ENCODE results near the gene DEAF1.
"Not testable (repeated sequence)": the region's sequence is repeated elsewhere in the genome, so short reads cannot be mapped to it uniquely, and the experiment has no call there.

The DEAF1 gene

GRCh38 chr11:665062-665703 is 29.8 kb downstream of the DEAF1 start:
- DNase-seq (ENCODE audit: insufficient read length, low spot score): no peak

GRCh38 chr11:662689-663274 is 32.2 kb downstream of the DEAF1 start:
- no peak for TF ChIP-seq POLR2A (IDR thresholded peaks at IDR 0.05; ENCODE audit: low read depth, low read length)
- FAIRE-seq: no peak
- DNase-seq (ENCODE audit: insufficient read length, low spot score): peak; percentile 85

More at GRCh38 chr11:665062-665703, 29.8 kb downstream of the DEAF1 start:
- TF ChIP-seq POLR2A (IDR thresholded peaks at IDR 0.05; ENCODE audit: low read depth, low read length): no peak
- no peak for FAIRE-seq

GRCh38 chr11:660681-661444 is 34.2 kb downstream of the DEAF1 start:
- DNase-seq (ENCODE audit: insufficient read length, low spot score) (no peak), FAIRE-seq (no peak)
- TF ChIP-seq POLR2A (IDR thresholded peaks at IDR 0.05; ENCODE audit: low read depth, low read length): no peak

- no peak for FAIRE-seq
- no peak for TF ChIP-seq POLR2A (IDR thresholded peaks at IDR 0.05; ENCODE audit: low read depth, low read length)
- DNase-seq (ENCODE audit: insufficient read length, low spot score): no peak
Measured at GRCh38 chr11:660281-660680, 34.7 kb downstream of the DEAF1 start.

GRCh38 chr11:659532-660085 is 35.4 kb downstream of the DEAF1 start:
- no peak for DNase-seq (ENCODE audit: insufficient read length, low spot score)
- no peak for TF ChIP-seq POLR2A (IDR thresholded peaks at IDR 0.05; ENCODE audit: low read depth, low read length)
- no peak for FAIRE-seq

GRCh38 chr11:657691-658126 is 37.3 kb downstream of the DEAF1 start:
- DNase-seq (ENCODE audit: insufficient read length, low spot score) (no peak), FAIRE-seq (no peak)
- TF ChIP-seq POLR2A (IDR thresholded peaks at IDR 0.05; ENCODE audit: low read depth, low read length): no peak

- no peak for FAIRE-seq
- no peak for TF ChIP-seq POLR2A (IDR thresholded peaks at IDR 0.05; ENCODE audit: low read depth, low read length)
- DNase-seq (ENCODE audit: insufficient read length, low spot score): no peak
Measured at GRCh38 chr11:656866-657265, 38.2 kb downstream of the DEAF1 start.

GRCh38 chr11:656426-656825 is 38.6 kb downstream of the DEAF1 start:
- TF ChIP-seq POLR2A (IDR thresholded peaks at IDR 0.05; ENCODE audit: low read depth, low read length): no peak
- DNase-seq (ENCODE audit: insufficient read length, low spot score) (no peak), FAIRE-seq (no peak)

GRCh38 chr11:655036-655726 is 39.8 kb downstream of the DEAF1 start:
- FAIRE-seq (no peak), DNase-seq (ENCODE audit: insufficient read length, low spot score) (no peak)
- TF ChIP-seq POLR2A (IDR thresholded peaks at IDR 0.05; ENCODE audit: low read depth, low read length): no peak

- not testable (repeated sequence) for FAIRE-seq
Measured at GRCh38 chr11:654444-654843, 40.6 kb downstream of the DEAF1 start.

GRCh38 chr11:653837-654236 is 41.2 kb downstream of the DEAF1 start:
- FAIRE-seq (no peak), DNase-seq (ENCODE audit: insufficient read length, low spot score) (no peak)
- TF ChIP-seq POLR2A (IDR thresholded peaks at IDR 0.05; ENCODE audit: low read depth, low read length): no peak

More at GRCh38 chr11:654444-654843, 40.6 kb downstream of the DEAF1 start:
- not testable (repeated sequence) for DNase-seq (ENCODE audit: insufficient read length, low spot score)

GRCh38 chr11:653136-653535 is 41.9 kb downstream of the DEAF1 start:
- not testable (repeated sequence) for FAIRE-seq; DNase-seq (ENCODE audit: insufficient read length, low spot score)

GRCh38 chr11:650482-650881 is 44.5 kb downstream of the DEAF1 start:
- no peak for FAIRE-seq
- no peak for DNase-seq (ENCODE audit: insufficient read length, low spot score)
- no peak for TF ChIP-seq POLR2A (IDR thresholded peaks at IDR 0.05; ENCODE audit: low read depth, low read length)

- FAIRE-seq; DNase-seq (ENCODE audit: insufficient read length, low spot score): not testable (repeated sequence)
Measured at GRCh38 chr11:647672-648158, 47.3 kb downstream of the DEAF1 start.

All from H54 (cell line).